Lung (tissue), 12 donors: ENCODE data around the gene FOXP1. TPM values are rescaled to one million over a fixed set of nuclear protein-coding genes. Genes with fewer than 3 reads are reported as not detected.

ENCODE experiments used
- ATAC-seq: fragments of 200-7000 bp; cut with Tn5 transposase; one replicate; pipeline ENCODE4 v1.9.1; 2020; ENCODE audit warnings: moderate number of reproducible peaks; ENCODE audit not compliant: insufficient read depth, low FRiP score
- DNase-seq, 3 donors: peaks; one replicate each; pipeline ENCODE4 v3.0.0-alpha.2; 2013 to 2017
- H3K27ac ChIP-seq, 2 donors: one replicate each; pipeline ENCODE4 v1.5.1; 2013; ENCODE audit warnings: mild to moderate bottlenecking in 2 of 2, moderate library complexity in 2 of 2, control low read depth in 1 of 2, inconsistent platforms in 1 of 2, low read depth in 1 of 2, low read length in 1 of 2
- H3K27me3 ChIP-seq, 3 donors: one replicate each; pipeline ENCODE4 v1.5.1; 2013; ENCODE audit warnings: low read length in 2 of 3; ENCODE audit not compliant: control insufficient read depth in 3 of 3, insufficient read depth in 3 of 3
- H3K36me3 ChIP-seq, 4 donors: one replicate each; pipeline ENCODE4 v1.5.1; 2013; ENCODE audit warnings: low read length in 4 of 4, mild to moderate bottlenecking in 1 of 4, moderate library complexity in 1 of 4; ENCODE audit not compliant: control insufficient read depth in 4 of 4, insufficient read depth in 4 of 4
- H3K4me1 ChIP-seq, 5 donors: one replicate each; pipeline ENCODE4 v1.5.1; 2013; ENCODE audit warnings: low read length in 5 of 5, mild to moderate bottlenecking in 2 of 5, moderate library complexity in 1 of 5; ENCODE audit not compliant: control insufficient read depth in 5 of 5, insufficient read depth in 5 of 5
- H3K4me3 ChIP-seq: one replicate; pipeline ENCODE4 v1.5.1; 2013; ENCODE audit warnings: mild to moderate bottlenecking, control low read depth, moderate library complexity
- H3K9ac ChIP-seq, 2 donors: one replicate each; pipeline ENCODE4 v1.5.1; 2013; ENCODE audit warnings: low read length in 2 of 2, control low read depth in 1 of 2; ENCODE audit not compliant: insufficient read depth in 1 of 2
- H3K9me3 ChIP-seq, 4 donors: one replicate each; pipeline ENCODE4 v1.5.1; 2013; ENCODE audit warnings: low read length in 3 of 4, mild to moderate bottlenecking in 1 of 4, moderate library complexity in 1 of 4; ENCODE audit not compliant: control insufficient read depth in 4 of 4, insufficient read depth in 3 of 4
- CTCF ChIP-seq: IDR thresholded peaks from 2 replicates; pipeline ENCODE4 v1.5.1; 2012; ENCODE audit warnings: mild to moderate bottlenecking; ENCODE audit errors: control extremely low read depth, extremely low read depth
- WGBS, 2 donors: extraction: QIAGEN DNeasy Blood & Tissue Kit; methylation state at CpG; one replicate each; pipeline ENCODE4 v1.1.7; 2013; 5-methylcytosine and 5-hydroxymethylcytosine counted together
- polyA plus RNA-seq, 2 donors: library from polyadenylated mRNA; stranded (reverse); fragments of 200-250 nt; gene quantifications; one replicate each; pipeline ENCODE4 v1.2.1, GENCODE V29; 2013
- total RNA-seq, 2 donors: library from RNA; depleted of rRNA in 1 of 2; stranded (reverse); fragments of >200 nt in 1 of 2; gene quantifications; one replicate each; pipeline ENCODE4 v1.2.1, GENCODE V29; 2014 to 2021
- donor health status: control.
- donor health status: control.
- donor health status: Bipolar disorder and iron deficiency.
- donor health status: healthy.
- donor health status: DM: yes; HTN: yes; CAD: no.

Gene FOXP1
- total and polyA plus RNA-seq, 4 donors = 13.8 to 287 (median 73.9) TPM

DNA sequence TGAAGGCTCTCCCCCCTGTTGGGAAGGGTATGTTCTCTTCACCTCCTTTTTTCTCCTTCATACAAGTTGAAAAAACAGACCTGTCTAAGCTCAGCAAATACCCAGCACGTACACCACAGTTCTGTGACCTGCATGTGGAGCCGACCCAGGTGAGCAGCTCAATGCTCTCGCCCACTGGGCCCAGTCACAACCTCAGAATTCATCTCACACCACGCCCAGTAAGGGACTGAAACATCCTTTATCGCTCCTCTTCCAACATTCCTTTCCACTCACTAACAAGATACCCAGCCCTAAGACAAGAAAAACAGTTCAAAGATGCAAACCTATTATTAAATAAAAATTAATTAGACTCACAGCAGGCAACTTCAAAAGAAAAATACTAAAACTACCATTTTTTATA lies 68.9 kb downstream of the FOXP1 start:
- no peak overlapping the region for H3K4me3 ChIP-seq

GRCh38 chr3:71513515-71513914 lies 70.0 kb downstream of the FOXP1 start:
- Histone ChIP-seq H3K9me3 (no peaks in the 10 kb centered on the region), H3K36me3 (no peaks in the 10 kb centered on the region), H3K9ac (no peak overlapping the region), H3K27me3 (no peaks in the 10 kb centered on the region), H3K4me1 (peaks cover 0 to 14% (median 7%) of the 10 kb centered on the region in 5 donors), H3K4me3 (no peak overlapping the region), H3K27ac (no peak overlapping the region)
- WGBS, 2 donors = 87 to 91% methylated on average over 7 of the region's 7 CpGs
- TF ChIP-seq CTCF = no peak
- no peak for DNase-seq
- no peak for ATAC-seq

More for the DNA sequence above, 68.9 kb downstream of the FOXP1 start:
- H3K27ac ChIP-seq = no peak overlapping the region
- H3K4me1 ChIP-seq = peaks cover 0 to 14% (median 7%) of the 10 kb centered on the region in 5 donors
- no peaks in the 10 kb centered on the region for H3K9me3 ChIP-seq
- ATAC-seq (no peak), DNase-seq (no peak)
- 95 to 99% methylated on average over 5 of the region's 5 CpGs for WGBS, 2 donors
- no peaks in the 10 kb centered on the region for H3K27me3 ChIP-seq
- H3K36me3 ChIP-seq = no peaks in the 10 kb centered on the region
- no peak overlapping the region for H3K9ac ChIP-seq
- no peak for TF ChIP-seq CTCF

DNA sequence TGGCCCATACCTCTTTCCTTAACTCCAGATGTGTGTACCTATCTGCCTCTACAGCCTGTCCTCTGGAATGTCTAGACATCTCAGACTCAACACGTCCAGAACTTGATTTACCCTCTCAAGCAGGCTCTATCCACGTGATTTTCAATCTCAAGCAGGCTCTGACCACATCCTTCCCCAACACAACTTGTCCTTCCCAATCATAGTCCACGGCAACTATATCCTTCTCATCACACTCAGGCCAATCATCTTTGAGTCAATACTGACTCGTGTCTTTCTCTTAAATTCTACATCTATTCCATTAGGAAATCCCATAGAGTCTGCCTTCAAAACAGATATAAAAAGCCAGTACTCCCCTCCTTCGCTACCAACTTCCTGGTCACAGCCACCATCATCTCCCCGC lies 70.4 kb downstream of the FOXP1 start:
- Histone ChIP-seq H3K27me3 (no peaks in the 10 kb centered on the region), H3K36me3 (no peaks in the 10 kb centered on the region), H3K9ac (no peak overlapping the region), H3K27ac (peak overlapping the region in 1 of 2 donors; percentile 6), H3K4me1 (peaks cover 0 to 14% (median 7%) of the 10 kb centered on the region in 5 donors), H3K4me3 (no peak overlapping the region), H3K9me3 (no peaks in the 10 kb centered on the region)
- 61 to 72% methylated on average over 6 of the region's 6 CpGs for WGBS, 2 donors
- DNase-seq (no peak), ATAC-seq (no peak)
- no peak for TF ChIP-seq CTCF

- Histone ChIP-seq H3K4me1 (peaks cover 0 to 14% (median 7%) of the 10 kb centered on the region in 5 donors), H3K27ac (peak overlapping the region in 1 of 2 donors; percentile 6), H3K9me3 (no peaks in the 10 kb centered on the region), H3K4me3 (no peak overlapping the region), H3K9ac (no peak overlapping the region), H3K27me3 (no peaks in the 10 kb centered on the region), H3K36me3 (no peaks in the 10 kb centered on the region)
- DNase-seq = no peak
- ATAC-seq = no peak
- TF ChIP-seq CTCF = no peak
- WGBS, 2 donors = 73 to 75% methylated on average over 4 of the region's 4 CpGs
Measured at GRCh38 chr3:71512544-71512943, 71.0 kb downstream of the FOXP1 start.
